HepG2 (cell line): ENCODE results near the gene SLC22A14. TPM values are rescaled to one million over a fixed set of nuclear protein-coding genes. Genes with fewer than 3 reads are reported as not detected.

Experiments used
- DMAP1 ChIP-seq: IDR thresholded peaks from 2 replicates; pipeline ENCODE4 v1.6.1; 2016
- FOSL2 ChIP-seq: sonication (generic); formaldehyde crosslinking; IDR thresholded peaks from 2 replicates; pipeline ENCODE4 v1.4.0; 2020; ENCODE audit warnings: missing genetic modification reagents
- FOXJ3 ChIP-seq: sonication (generic); formaldehyde crosslinking; IDR thresholded peaks from 2 replicates; pipeline ENCODE4 v1.4.0; 2020; ENCODE audit warnings: missing genetic modification reagents, mild to moderate bottlenecking, borderline replicate concordance
- HNRNPUL1 ChIP-seq: fragments of 200-400 bp; formaldehyde crosslinking; IDR thresholded peaks from 2 replicates; pipeline ENCODE4 v1.6.1; 2017; ENCODE audit warnings: low read depth, mild to moderate bottlenecking, low read length, moderate library complexity
- KAT7 ChIP-seq: IDR thresholded peaks from 2 replicates; pipeline ENCODE4 v1.6.1; 2018; ENCODE audit warnings: borderline replicate concordance, missing compliant biosample characterization
- NR2F6 ChIP-seq, 2 experiments: IDR thresholded peaks; 2 replicates each; pipeline ENCODE4 v1.6.1; 2016; ENCODE audit warnings: antibody characterized with exemption in 1 of 2, mild to moderate bottlenecking in 1 of 2
- PCBP2 ChIP-seq: fragments of 200-400 bp; formaldehyde crosslinking; optimal IDR thresholded peaks from 2 replicates; pipeline ENCODE3; 2018; ENCODE audit warnings: low read length, low read depth; ENCODE audit not compliant: poor library complexity, severe bottlenecking
- PRPF4 ChIP-seq: fragments of 200-400 bp; formaldehyde crosslinking; IDR thresholded peaks from 2 replicates; pipeline ENCODE4 v1.6.1; 2016; ENCODE audit warnings: low read length, low read depth; ENCODE audit not compliant: poor library complexity, severe bottlenecking
- REPIN1 ChIP-seq: sonication (generic); formaldehyde crosslinking; IDR thresholded peaks from 2 replicates; pipeline ENCODE4 v1.8.0; 2022; ENCODE audit warnings: missing genetic modification reagents, low read depth, mild to moderate bottlenecking, borderline replicate concordance
- ZFP36L2 ChIP-seq: sonication (generic); formaldehyde crosslinking; IDR thresholded peaks from 2 replicates; pipeline ENCODE4 v1.4.0; 2020; ENCODE audit warnings: missing genetic modification reagents
- ZFP82 ChIP-seq: sonication (generic); formaldehyde crosslinking; IDR thresholded peaks from 2 replicates; pipeline ENCODE4 v1.5.1; 2020; ENCODE audit warnings: mild to moderate bottlenecking, missing genetic modification reagents, borderline replicate concordance
- ZNF382 ChIP-seq: sonication (generic); formaldehyde crosslinking; IDR thresholded peaks from 2 replicates; pipeline ENCODE4 v1.5.0; 2020; ENCODE audit warnings: missing genetic modification reagents, mild to moderate bottlenecking, borderline replicate concordance
- ZNF782 ChIP-seq: sonication (generic); formaldehyde crosslinking; IDR thresholded peaks from 2 replicates; pipeline ENCODE4 v1.4.0; 2020; ENCODE audit warnings: missing genetic modification reagents, mild to moderate bottlenecking, borderline replicate concordance
- ZSCAN12 ChIP-seq: sonication (generic); formaldehyde crosslinking; IDR thresholded peaks from 2 replicates; pipeline ENCODE4 v1.9.0; 2021; ENCODE audit warnings: mild to moderate bottlenecking, missing genetic modification reagents
- ZSCAN29 ChIP-seq: sonication (generic); formaldehyde crosslinking; conservative IDR thresholded peaks from 2 replicates; pipeline ENCODE4 v1.4.0; 2020; ENCODE audit warnings: mild to moderate bottlenecking, missing genetic modification reagents
- polyA plus RNA-seq, 8 experiments: library from polyadenylated mRNA; depleted of rRNA in 3 of 8; stranded (reverse) in 7 of 8; unstranded in 1 of 8; fragments of >200 nt; fragmentation: Illumina TruSeq in 4 of 8; extraction: Trizol in 4 of 8; gene quantifications; 2 replicates each; pipeline versions ENCODE4 v1.2.1 to v1.2.3, GENCODE V29; 2011 to 2016; ENCODE audit warnings: low read depth in 4 of 8, missing spikeins in 1 of 8, mixed read lengths in 1 of 8; ENCODE audit not compliant: insufficient read depth in 1 of 8
- total RNA-seq, 5 experiments: library from RNA; depleted of rRNA; stranded (reverse); fragments of >200 nt; fragmentation: Illumina TruSeq; extraction: Trizol; gene quantifications; 2 replicates each; pipeline ENCODE4 v1.2.3, GENCODE V29; 2016; ENCODE audit warnings: low read depth in 1 of 5
- TF ChIP-seq, protein P1 (sequence below): sonication (generic); formaldehyde crosslinking; IDR thresholded peaks from 2 replicates; pipeline ENCODE4 v1.4.0; 2020; ENCODE audit warnings: mild to moderate bottlenecking, missing genetic modification reagents
- TF ChIP-seq, protein P2 (sequence below): sonication (generic); formaldehyde crosslinking; IDR thresholded peaks from 2 replicates; pipeline ENCODE4 v1.5.1; 2020; ENCODE audit warnings: missing genetic modification reagents, mild to moderate bottlenecking, borderline replicate concordance
- TF ChIP-seq, protein P3 (sequence below): sonication (generic); formaldehyde crosslinking; IDR thresholded peaks from 2 replicates; pipeline ENCODE4 v1.4.0; 2020; ENCODE audit warnings: mild to moderate bottlenecking, low read depth, missing genetic modification reagents
- TF ChIP-seq, protein P4 (sequence below): sonication (generic); formaldehyde crosslinking; IDR thresholded peaks from 2 replicates; pipeline ENCODE4 v1.4.0; 2020; ENCODE audit warnings: missing genetic modification reagents, borderline replicate concordance
- TF ChIP-seq, protein P5 (sequence below): sonication (generic); formaldehyde crosslinking; IDR thresholded peaks from 2 replicates; pipeline ENCODE4 v1.4.0; 2020; ENCODE audit warnings: mild to moderate bottlenecking, missing genetic modification reagents

SLC22A14 gene
- total and polyA plus RNA-seq, 2 of the 13 experiments (the other 11 are each of a cell fraction or from before 2014, with no cell fraction given), result 0.03 TPM; not detected in 1

DNA sequence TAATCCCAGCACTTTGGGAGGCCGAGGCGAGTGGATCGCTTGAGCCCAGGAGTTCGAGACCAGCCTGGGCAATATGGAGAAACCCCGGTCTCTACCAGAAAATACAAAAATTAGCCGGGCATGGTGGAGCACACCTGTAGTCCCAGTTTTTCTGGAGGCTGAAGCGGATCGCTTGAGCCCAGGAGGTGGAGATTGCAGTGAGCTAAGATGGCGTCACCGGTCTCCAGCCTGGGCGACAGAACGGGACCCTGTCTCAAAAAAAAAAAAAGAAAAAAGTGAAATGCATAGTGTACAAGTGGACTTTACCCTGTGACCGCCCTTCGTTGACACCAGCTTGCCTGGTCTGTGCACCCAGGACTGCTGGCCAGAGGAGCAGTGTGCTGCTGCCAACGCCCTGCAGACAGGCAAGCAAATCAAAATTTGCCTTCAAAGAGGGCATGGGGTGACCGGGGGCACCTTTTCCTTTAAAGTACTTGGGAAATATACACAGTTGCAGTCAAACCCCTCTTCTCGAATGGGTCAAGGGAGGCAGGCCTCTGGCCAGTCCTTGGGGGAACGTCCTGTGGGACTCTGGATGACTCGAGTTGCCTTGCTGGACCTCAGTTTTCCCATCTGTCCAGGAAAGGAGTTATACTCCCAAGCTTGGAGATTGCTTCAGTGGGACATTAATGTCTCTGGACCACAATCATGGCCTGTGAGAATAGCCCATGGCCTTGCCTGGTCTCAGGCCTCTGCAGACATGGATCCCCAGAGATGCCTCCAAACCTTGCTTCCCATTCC lies 65.5 kb downstream of the SLC22A14 start (continued):
- peak; percentile 63; the same call in 1 of the 2 replicates for TF ChIP-seq FOXJ3 (CRISPR knock-in tag)
- no peak for TF ChIP-seq ZFP82 (CRISPR knock-in tag)
- no peak for TF ChIP-seq ZNF782 (CRISPR knock-in tag)
- no peak for TF ChIP-seq ZSCAN12
- TF ChIP-seq DMAP1 (CRISPR knock-in tag), result peak; percentile 75; the same call in 1 of the 2 replicates
- TF ChIP-seq, protein P1, sequence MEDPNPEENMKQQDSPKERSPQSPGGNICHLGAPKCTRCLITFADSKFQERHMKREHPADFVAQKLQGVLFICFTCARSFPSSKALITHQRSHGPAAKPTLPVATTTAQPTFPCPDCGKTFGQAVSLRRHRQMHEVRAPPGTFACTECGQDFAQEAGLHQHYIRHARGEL, result no peak
- TF ChIP-seq PCBP2, result no peak
- TF ChIP-seq NR2F6 (IDR thresholded peaks at IDR 0.05), result no peak
- TF ChIP-seq NR2F6 (CRISPR knock-in tag; IDR thresholded peaks at IDR 0.05), result peak; percentile 36; the same call in 1 of the 2 replicates
- no peak for TF ChIP-seq ZFP36L2 (CRISPR knock-in tag)
- TF ChIP-seq, protein P2, sequence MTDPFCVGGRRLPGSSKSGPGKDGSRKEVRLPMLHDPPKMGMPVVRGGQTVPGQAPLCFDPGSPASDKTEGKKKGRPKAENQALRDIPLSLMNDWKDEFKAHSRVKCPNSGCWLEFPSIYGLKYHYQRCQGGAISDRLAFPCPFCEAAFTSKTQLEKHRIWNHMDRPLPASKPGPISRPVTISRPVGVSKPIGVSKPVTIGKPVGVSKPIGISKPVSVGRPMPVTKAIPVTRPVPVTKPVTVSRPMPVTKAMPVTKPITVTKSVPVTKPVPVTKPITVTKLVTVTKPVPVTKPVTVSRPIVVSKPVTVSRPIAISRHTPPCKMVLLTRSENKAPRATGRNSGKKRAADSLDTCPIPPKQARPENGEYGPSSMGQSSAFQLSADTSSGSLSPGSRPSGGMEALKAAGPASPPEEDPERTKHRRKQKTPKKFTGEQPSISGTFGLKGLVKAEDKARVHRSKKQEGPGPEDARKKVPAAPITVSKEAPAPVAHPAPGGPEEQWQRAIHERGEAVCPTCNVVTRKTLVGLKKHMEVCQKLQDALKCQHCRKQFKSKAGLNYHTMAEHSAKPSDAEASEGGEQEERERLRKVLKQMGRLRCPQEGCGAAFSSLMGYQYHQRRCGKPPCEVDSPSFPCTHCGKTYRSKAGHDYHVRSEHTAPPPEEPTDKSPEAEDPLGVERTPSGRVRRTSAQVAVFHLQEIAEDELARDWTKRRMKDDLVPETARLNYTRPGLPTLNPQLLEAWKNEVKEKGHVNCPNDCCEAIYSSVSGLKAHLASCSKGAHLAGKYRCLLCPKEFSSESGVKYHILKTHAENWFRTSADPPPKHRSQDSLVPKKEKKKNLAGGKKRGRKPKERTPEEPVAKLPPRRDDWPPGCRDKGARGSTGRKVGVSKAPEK (CRISPR knock-in tag), result no peak
- TF ChIP-seq, protein P3, sequence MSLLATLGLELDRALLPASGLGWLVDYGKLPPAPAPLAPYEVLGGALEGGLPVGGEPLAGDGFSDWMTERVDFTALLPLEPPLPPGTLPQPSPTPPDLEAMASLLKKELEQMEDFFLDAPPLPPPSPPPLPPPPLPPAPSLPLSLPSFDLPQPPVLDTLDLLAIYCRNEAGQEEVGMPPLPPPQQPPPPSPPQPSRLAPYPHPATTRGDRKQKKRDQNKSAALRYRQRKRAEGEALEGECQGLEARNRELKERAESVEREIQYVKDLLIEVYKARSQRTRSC (CRISPR knock-in tag), result no peak
- TF ChIP-seq, protein P4, sequence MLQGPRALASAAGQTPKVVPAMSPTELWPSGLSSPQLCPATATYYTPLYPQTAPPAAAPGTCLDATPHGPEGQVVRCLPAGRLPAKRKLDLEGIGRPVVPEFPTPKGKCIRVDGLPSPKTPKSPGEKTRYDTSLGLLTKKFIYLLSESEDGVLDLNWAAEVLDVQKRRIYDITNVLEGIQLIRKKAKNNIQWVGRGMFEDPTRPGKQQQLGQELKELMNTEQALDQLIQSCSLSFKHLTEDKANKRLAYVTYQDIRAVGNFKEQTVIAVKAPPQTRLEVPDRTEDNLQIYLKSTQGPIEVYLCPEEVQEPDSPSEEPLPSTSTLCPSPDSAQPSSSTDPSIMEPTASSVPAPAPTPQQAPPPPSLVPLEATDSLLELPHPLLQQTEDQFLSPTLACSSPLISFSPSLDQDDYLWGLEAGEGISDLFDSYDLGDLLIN, result 0 out of 2 replicates have a peak, but pooled peaks have one; percentile 15
- TF ChIP-seq ZNF382 (CRISPR knock-in tag), result no peak
- TF ChIP-seq REPIN1 (CRISPR knock-in tag), result no peak
- TF ChIP-seq KAT7 (CRISPR knock-in tag), result no peak; the same call in 1 of the 2 replicates
- TF ChIP-seq PRPF4, result no peak
- TF ChIP-seq HNRNPUL1, result no peak
- peak; percentile 38 for TF ChIP-seq FOSL2
- TF ChIP-seq, protein P5, sequence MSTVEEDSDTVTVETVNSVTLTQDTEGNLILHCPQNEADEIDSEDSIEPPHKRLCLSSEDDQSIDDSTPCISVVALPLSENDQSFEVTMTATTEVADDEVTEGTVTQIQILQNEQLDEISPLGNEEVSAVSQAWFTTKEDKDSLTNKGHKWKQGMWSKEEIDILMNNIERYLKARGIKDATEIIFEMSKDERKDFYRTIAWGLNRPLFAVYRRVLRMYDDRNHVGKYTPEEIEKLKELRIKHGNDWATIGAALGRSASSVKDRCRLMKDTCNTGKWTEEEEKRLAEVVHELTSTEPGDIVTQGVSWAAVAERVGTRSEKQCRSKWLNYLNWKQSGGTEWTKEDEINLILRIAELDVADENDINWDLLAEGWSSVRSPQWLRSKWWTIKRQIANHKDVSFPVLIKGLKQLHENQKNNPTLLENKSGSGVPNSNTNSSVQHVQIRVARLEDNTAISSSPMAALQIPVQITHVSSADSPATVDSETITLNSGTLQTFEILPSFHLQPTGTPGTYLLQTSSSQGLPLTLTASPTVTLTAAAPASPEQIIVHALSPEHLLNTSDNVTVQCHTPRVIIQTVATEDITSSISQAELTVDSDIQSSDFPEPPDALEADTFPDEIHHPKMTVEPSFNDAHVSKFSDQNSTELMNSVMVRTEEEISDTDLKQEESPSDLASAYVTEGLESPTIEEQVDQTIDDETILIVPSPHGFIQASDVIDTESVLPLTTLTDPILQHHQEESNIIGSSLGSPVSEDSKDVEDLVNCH (CRISPR knock-in tag), result no peak
- no peak for TF ChIP-seq ZSCAN29 (CRISPR knock-in tag)
